HepG2 (cell line): ENCODE measurements around the gene LPIN3. TPM values are rescaled to one million over a fixed set of nuclear protein-coding genes. Genes with fewer than 3 reads are reported as not detected.
A peak's percentile ranks its signal among the peaks of the same experiment; 100 is the strongest.

Experiments used
- ASH2L ChIP-seq: fragments of 300-600, 200-600 bp; sonication (generic); IDR thresholded peaks from 2 replicates; pipeline ENCODE4 v1.7.0; 2017; ENCODE audit warnings: low read depth, mild to moderate bottlenecking, moderate library complexity, mixed read lengths, low read length; ENCODE audit not compliant: insufficient read length
- CBFB ChIP-seq: sonication (generic); formaldehyde crosslinking; IDR thresholded peaks from 2 replicates; pipeline ENCODE4 v1.4.0; 2020; ENCODE audit warnings: missing genetic modification reagents
- KAT8 ChIP-seq: IDR thresholded peaks from 2 replicates; pipeline ENCODE4 v1.6.1; 2016; ENCODE audit warnings: missing genetic modification reagents, missing compliant biosample characterization
- LCORL ChIP-seq, 2 experiments: fragments of 450-650 bp in 1 of 2; sonication (generic) in 1 of 2; formaldehyde crosslinking in 1 of 2; IDR thresholded peaks; 2 replicates each; pipeline versions ENCODE4 v1.5.0 to v1.6.1; 2017 to 2020; ENCODE audit warnings: antibody characterized with exemption in 1 of 2, missing genetic modification reagents in 1 of 2
- MXI1 ChIP-seq: IDR thresholded peaks from 3 replicates; pipeline ENCODE4 v1.6.1; 2012; ENCODE audit warnings: low read depth, low read length, inconsistent platforms, borderline replicate concordance
- PAF1 ChIP-seq: IDR thresholded peaks from 2 replicates; pipeline ENCODE4 v1.6.1; 2016; ENCODE audit warnings: missing genetic modification reagents, missing compliant biosample characterization
- SALL1 ChIP-seq: sonication (generic); formaldehyde crosslinking; IDR thresholded peaks from 2 replicates; pipeline ENCODE4 v1.8.0; 2022; ENCODE audit warnings: mild to moderate bottlenecking, missing genetic modification reagents
- SYNCRIP ChIP-seq: fragments of 200-400 bp; formaldehyde crosslinking; IDR thresholded peaks from 2 replicates; pipeline ENCODE4 v1.6.1; 2018; ENCODE audit warnings: mild to moderate bottlenecking, low read depth, low read length; ENCODE audit not compliant: insufficient read depth
- TCF7 ChIP-seq: sonication (generic); IDR thresholded peaks from 2 replicates; pipeline ENCODE4 v1.6.1; 2016; ENCODE audit warnings: antibody characterized with exemption, low read depth
- polyA plus RNA-seq, 8 experiments: library from polyadenylated mRNA; depleted of rRNA in 3 of 8; stranded (reverse) in 7 of 8; unstranded in 1 of 8; fragments of >200 nt; fragmentation: Illumina TruSeq in 4 of 8; extraction: Trizol in 4 of 8; gene quantifications; 2 replicates each; pipeline versions ENCODE4 v1.2.1 to v1.2.3, GENCODE V29; 2011 to 2016; ENCODE audit warnings: low read depth in 4 of 8, missing spikeins in 1 of 8, mixed read lengths in 1 of 8; ENCODE audit not compliant: insufficient read depth in 1 of 8
- total RNA-seq, 5 experiments: library from RNA; depleted of rRNA; stranded (reverse); fragments of >200 nt; fragmentation: Illumina TruSeq; extraction: Trizol; gene quantifications; 2 replicates each; pipeline ENCODE4 v1.2.3, GENCODE V29; 2016; ENCODE audit warnings: low read depth in 1 of 5
- TF ChIP-seq, protein P1 (sequence below): sonication (generic); formaldehyde crosslinking; conservative IDR thresholded peaks from 2 replicates; pipeline ENCODE4 v1.4.0; 2020; ENCODE audit warnings: mild to moderate bottlenecking, missing genetic modification reagents, moderate library complexity
- TF ChIP-seq, protein P2 (sequence below): sonication (generic); formaldehyde crosslinking; IDR thresholded peaks from 2 replicates; pipeline ENCODE4 v1.4.0; 2020; ENCODE audit warnings: missing genetic modification reagents
- TF ChIP-seq, protein P3 (sequence below): sonication (generic); formaldehyde crosslinking; IDR thresholded peaks from 2 replicates; pipeline ENCODE4 v1.4.0; 2020; ENCODE audit warnings: missing genetic modification reagents
- TF ChIP-seq, protein P4 (sequence below): sonication (generic); formaldehyde crosslinking; IDR thresholded peaks from 2 replicates; pipeline ENCODE4 v1.5.1; 2020; ENCODE audit warnings: missing genetic modification reagents, mild to moderate bottlenecking, borderline replicate concordance
- TF ChIP-seq, protein P5 (sequence below): sonication (generic); formaldehyde crosslinking; IDR thresholded peaks from 2 replicates; pipeline ENCODE4 v1.4.0; 2020; ENCODE audit warnings: missing genetic modification reagents
- TF ChIP-seq, protein P6 (sequence below): sonication (generic); formaldehyde crosslinking; IDR thresholded peaks from 2 replicates; pipeline ENCODE4 v1.5.0; 2020; ENCODE audit warnings: missing genetic modification reagents

LPIN3 gene
- total and polyA plus RNA-seq, 2 of the 13 experiments (the other 11 are each of a cell fraction or from before 2014, with no cell fraction given): 14.2 to 28.6 TPM

DNA sequence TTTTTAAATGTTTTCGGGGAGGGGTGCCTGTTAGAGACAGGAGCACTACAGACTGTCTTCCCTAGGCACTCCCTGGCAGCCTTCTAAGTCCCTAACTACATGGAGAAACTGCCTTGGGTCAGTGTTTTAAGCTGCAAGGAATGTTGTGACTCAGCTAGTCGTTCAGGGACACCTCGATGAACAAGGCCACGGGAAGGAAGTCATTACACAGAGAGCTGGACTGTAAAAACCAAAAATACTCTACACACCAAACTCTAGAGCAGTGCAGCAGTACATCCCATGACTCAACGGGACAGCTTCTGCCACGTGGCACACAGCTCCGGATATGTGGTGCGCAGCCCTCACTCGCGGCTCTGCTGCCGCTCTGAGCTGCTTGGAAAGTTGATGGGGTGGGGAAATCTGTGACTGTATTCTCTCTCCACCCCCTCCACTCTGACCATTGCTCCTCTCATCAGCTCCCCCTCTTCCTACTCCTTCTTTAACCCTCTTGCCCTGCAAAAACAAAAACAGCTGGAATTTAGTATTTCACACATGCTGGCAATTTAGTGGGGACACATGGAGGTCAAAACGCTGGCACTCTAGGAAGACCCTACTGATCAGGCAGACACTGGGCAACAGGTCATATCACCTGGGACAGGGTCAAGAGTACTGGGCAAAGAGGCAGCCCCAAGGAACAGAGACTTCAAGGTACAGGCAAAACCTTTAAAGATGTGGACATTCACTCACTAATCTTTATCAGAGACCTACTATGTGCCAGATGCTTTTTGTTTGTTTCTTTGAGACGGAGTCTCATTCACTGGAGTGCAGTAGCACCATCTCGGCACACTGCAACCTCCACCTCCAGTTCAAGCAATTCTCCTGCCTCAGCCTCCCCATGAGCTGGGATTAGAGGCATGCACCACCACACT is 10.9 kb upstream of the LPIN3 start (continued):
- TF ChIP-seq, protein P1, sequence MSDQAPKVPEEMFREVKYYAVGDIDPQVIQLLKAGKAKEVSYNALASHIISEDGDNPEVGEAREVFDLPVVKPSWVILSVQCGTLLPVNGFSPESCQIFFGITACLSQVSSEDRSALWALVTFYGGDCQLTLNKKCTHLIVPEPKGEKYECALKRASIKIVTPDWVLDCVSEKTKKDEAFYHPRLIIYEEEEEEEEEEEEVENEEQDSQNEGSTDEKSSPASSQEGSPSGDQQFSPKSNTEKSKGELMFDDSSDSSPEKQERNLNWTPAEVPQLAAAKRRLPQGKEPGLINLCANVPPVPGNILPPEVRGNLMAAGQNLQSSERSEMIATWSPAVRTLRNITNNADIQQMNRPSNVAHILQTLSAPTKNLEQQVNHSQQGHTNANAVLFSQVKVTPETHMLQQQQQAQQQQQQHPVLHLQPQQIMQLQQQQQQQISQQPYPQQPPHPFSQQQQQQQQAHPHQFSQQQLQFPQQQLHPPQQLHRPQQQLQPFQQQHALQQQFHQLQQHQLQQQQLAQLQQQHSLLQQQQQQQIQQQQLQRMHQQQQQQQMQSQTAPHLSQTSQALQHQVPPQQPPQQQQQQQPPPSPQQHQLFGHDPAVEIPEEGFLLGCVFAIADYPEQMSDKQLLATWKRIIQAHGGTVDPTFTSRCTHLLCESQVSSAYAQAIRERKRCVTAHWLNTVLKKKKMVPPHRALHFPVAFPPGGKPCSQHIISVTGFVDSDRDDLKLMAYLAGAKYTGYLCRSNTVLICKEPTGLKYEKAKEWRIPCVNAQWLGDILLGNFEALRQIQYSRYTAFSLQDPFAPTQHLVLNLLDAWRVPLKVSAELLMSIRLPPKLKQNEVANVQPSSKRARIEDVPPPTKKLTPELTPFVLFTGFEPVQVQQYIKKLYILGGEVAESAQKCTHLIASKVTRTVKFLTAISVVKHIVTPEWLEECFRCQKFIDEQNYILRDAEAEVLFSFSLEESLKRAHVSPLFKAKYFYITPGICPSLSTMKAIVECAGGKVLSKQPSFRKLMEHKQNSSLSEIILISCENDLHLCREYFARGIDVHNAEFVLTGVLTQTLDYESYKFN (CRISPR knock-in tag): peak; percentile 20; the same call in 1 of the 2 replicates
- TF ChIP-seq KAT8 (CRISPR knock-in tag) (peak; percentile 68; the same call in 1 of the 2 replicates), TCF7 (no peak), MXI1 (peak; percentile 78; the same call in 1 of the 3 replicates), LCORL (IDR thresholded peaks at IDR 0.05) (no peak), LCORL (CRISPR knock-in tag; IDR thresholded peaks at IDR 0.05) (no peak), SALL1 (peak; percentile 60), PAF1 (no peak), ASH2L (no peak), SYNCRIP (no peak), CBFB (CRISPR knock-in tag) (0 out of 2 replicates have a peak, but pooled peaks have one; percentile 13)
- TF ChIP-seq, protein P2, sequence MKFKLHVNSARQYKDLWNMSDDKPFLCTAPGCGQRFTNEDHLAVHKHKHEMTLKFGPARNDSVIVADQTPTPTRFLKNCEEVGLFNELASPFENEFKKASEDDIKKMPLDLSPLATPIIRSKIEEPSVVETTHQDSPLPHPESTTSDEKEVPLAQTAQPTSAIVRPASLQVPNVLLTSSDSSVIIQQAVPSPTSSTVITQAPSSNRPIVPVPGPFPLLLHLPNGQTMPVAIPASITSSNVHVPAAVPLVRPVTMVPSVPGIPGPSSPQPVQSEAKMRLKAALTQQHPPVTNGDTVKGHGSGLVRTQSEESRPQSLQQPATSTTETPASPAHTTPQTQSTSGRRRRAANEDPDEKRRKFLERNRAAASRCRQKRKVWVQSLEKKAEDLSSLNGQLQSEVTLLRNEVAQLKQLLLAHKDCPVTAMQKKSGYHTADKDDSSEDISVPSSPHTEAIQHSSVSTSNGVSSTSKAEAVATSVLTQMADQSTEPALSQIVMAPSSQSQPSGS (CRISPR knock-in tag): 0 out of 2 replicates have a peak, but pooled peaks have one; percentile 40
- TF ChIP-seq, protein P3, sequence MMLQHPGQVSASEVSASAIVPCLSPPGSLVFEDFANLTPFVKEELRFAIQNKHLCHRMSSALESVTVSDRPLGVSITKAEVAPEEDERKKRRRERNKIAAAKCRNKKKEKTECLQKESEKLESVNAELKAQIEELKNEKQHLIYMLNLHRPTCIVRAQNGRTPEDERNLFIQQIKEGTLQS: 0 out of 2 replicates have a peak, but pooled peaks have one; percentile 41
- TF ChIP-seq, protein P4, sequence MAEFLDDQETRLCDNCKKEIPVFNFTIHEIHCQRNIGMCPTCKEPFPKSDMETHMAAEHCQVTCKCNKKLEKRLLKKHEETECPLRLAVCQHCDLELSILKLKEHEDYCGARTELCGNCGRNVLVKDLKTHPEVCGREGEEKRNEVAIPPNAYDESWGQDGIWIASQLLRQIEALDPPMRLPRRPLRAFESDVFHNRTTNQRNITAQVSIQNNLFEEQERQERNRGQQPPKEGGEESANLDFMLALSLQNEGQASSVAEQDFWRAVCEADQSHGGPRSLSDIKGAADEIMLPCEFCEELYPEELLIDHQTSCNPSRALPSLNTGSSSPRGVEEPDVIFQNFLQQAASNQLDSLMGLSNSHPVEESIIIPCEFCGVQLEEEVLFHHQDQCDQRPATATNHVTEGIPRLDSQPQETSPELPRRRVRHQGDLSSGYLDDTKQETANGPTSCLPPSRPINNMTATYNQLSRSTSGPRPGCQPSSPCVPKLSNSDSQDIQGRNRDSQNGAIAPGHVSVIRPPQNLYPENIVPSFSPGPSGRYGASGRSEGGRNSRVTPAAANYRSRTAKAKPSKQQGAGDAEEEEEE (CRISPR knock-in tag): no peak; the same call in 1 of the 2 replicates
- TF ChIP-seq, protein P5, sequence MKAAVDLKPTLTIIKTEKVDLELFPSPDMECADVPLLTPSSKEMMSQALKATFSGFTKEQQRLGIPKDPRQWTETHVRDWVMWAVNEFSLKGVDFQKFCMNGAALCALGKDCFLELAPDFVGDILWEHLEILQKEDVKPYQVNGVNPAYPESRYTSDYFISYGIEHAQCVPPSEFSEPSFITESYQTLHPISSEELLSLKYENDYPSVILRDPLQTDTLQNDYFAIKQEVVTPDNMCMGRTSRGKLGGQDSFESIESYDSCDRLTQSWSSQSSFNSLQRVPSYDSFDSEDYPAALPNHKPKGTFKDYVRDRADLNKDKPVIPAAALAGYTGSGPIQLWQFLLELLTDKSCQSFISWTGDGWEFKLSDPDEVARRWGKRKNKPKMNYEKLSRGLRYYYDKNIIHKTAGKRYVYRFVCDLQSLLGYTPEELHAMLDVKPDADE (CRISPR knock-in tag): no peak
- TF ChIP-seq, protein P6, sequence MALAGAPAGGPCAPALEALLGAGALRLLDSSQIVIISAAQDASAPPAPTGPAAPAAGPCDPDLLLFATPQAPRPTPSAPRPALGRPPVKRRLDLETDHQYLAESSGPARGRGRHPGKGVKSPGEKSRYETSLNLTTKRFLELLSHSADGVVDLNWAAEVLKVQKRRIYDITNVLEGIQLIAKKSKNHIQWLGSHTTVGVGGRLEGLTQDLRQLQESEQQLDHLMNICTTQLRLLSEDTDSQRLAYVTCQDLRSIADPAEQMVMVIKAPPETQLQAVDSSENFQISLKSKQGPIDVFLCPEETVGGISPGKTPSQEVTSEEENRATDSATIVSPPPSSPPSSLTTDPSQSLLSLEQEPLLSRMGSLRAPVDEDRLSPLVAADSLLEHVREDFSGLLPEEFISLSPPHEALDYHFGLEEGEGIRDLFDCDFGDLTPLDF (CRISPR knock-in tag): no peak
